ENCODE results near the gene RASGRF2. TPM values are rescaled to one million over a fixed set of nuclear protein-coding genes. Genes with fewer than 3 reads are reported as not detected.

Gene RASGRF2
- total and polyA plus RNA-seq, 7 experiments from 2014 or later: 9.8 to 55.2 (median 30.9) TPM

GRCh38 chr5:80986382-80986781 is 26.2 kb downstream of the RASGRF2 start:
- POLR2A ChIA-PET: interaction anchor here (0.5 to 2.7 kb wide), 7 partner anchors 9 to 29 kb away, joined by 3 to 20 read pairs (median 3); no protein-coding TSS in a partner anchor
- CTCF ChIA-PET: interaction anchor here (1.2 to 2.1 kb wide), 2 partner anchors 9 to 26 kb away, joined by 3 to 7 read pairs; partner anchors contain the start of gene RASGRF2
- peaks cover 36 to 90% (median 85%) of the 10 kb centered on the region in 7 donors for H3K4me1 Mint-ChIP-seq
- DNase-seq (no peak), ATAC-seq (no peak)
- Histone ChIP-seq H3K36me3 (ENCODE audit: control insufficient read depth in 2 of 3, insufficient read depth in 3 of 3, low read length in 3 of 3) (no peaks in the 10 kb centered on the region), H3K4me1 (ENCODE audit: control insufficient read depth in 2 of 2, insufficient read depth in 2 of 2, low read length in 2 of 2) (peaks cover 3 to 43% of the 10 kb centered on the region in 2 donors), H3K4me3 (ENCODE audit: low read length) (no peak overlapping the region), H3K9me3 (ENCODE audit: control insufficient read depth in 2 of 3, low read length in 3 of 3) (no peaks in the 10 kb centered on the region), H3K27ac (ENCODE audit: low read depth, low read length) (no peak overlapping the region), H3K27me3 (ENCODE audit: control insufficient read depth in 2 of 2, insufficient read depth in 2 of 2, low read length in 2 of 2) (no peaks in the 10 kb centered on the region)
- peak overlapping the region in 8 of 9 donors; percentile 6 to 83 (median 19) for H3K27ac Mint-ChIP-seq
- H3K4me3 Mint-ChIP-seq: peak overlapping the region in 5 of 10 donors; percentile 3 to 46 (median 24)
- H3K9me3 Mint-ChIP-seq: no peaks in the 10 kb centered on the region
- intact Hi-C loops (cut with micrococcal nuclease): no loop called here
- H3K27me3 Mint-ChIP-seq: no peaks in the 10 kb centered on the region
- peaks cover 0 to 19% (median 4%) of the 10 kb centered on the region in 5 donors for H3K36me3 Mint-ChIP-seq

- Mint-ChIP-seq H3K4me3 (peak overlapping the region in 3 of 10 donors; percentile 22 to 49 (median 46)), H3K27me3 (no peaks in the 10 kb centered on the region), H3K36me3 (peaks cover 0 to 16% (median 3%) of the 10 kb centered on the region in 5 donors), H3K4me1 (peaks cover 36 to 90% (median 84%) of the 10 kb centered on the region in 7 donors), H3K27ac (peak overlapping the region in 7 of 9 donors; percentile 6 to 83 (median 49)), H3K9me3 (no peaks in the 10 kb centered on the region)
- ChIA-PET CTCF (interaction anchor here (1.1 to 2.1 kb wide), 3 partner anchors 8 to 27 kb away, joined by 3 to 7 read pairs (median 6); partner anchors contain the start of gene RASGRF2), POLR2A (interaction anchor here (0.6 to 2.7 kb wide), 8 partner anchors 8 to 107 kb away, joined by 3 to 20 read pairs (median 3); no protein-coding TSS in a partner anchor)
- H3K9me3 ChIP-seq (ENCODE audit: control insufficient read depth in 2 of 3, low read length in 3 of 3): no peaks in the 10 kb centered on the region
- H3K4me3 ChIP-seq (ENCODE audit: low read length): no peak overlapping the region
- intact Hi-C loops (cut with micrococcal nuclease): loop anchor here in 1 of 2 donors (1.0 kb wide), 1 partner anchor 8 kb away; no protein-coding TSS in a partner anchor
- no peaks in the 10 kb centered on the region for H3K36me3 ChIP-seq (ENCODE audit: control insufficient read depth in 2 of 3, insufficient read depth in 3 of 3, low read length in 3 of 3)
- peak overlapping the region; percentile 10 for H3K27ac ChIP-seq (ENCODE audit: low read depth, low read length)
- H3K27me3 ChIP-seq (ENCODE audit: control insufficient read depth in 2 of 2, insufficient read depth in 2 of 2, low read length in 2 of 2): no peaks in the 10 kb centered on the region
- peaks cover 3 to 46% of the 10 kb centered on the region in 2 donors for H3K4me1 ChIP-seq (ENCODE audit: control insufficient read depth in 2 of 2, insufficient read depth in 2 of 2, low read length in 2 of 2)
- ATAC-seq (no peak), DNase-seq (no peak)
These were observed 27.1 kb downstream of the RASGRF2 start for GRCh38 chr5:80987078-80987766.

DNA sequence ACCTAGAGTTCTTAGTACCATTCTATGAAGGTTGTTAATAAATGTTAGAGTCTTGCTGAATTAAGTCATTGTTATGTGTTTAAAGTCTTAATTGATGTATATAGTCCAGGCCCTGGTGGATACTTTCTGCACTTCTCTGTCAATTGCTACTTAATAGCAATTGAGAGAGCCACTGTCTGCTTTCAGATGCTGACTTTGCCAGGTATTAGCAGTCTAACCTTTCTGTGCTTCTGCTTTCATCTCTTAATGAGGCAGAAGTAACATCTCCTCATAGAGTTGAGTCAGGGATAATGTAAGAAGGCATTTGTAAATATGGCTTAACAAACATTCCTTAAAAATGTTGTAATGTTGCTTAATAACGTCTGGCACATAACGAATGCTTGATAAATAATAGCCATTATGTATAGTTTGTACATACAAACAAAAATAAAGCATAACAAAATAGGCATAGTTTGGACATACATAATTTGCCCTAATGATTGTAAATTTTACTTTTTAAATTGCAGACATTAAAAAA is 28.3 kb downstream of the RASGRF2 start:
- Mint-ChIP-seq H3K4me1 (peaks cover 35 to 92% (median 88%) of the 10 kb centered on the region in 7 donors), H3K4me3 (peak overlapping the region in 6 of 10 donors; percentile 13 to 49 (median 28)), H3K36me3 (peaks cover 0 to 10% (median 0%) of the 10 kb centered on the region in 5 donors), H3K9me3 (no peaks in the 10 kb centered on the region), H3K27ac (peak overlapping the region in 6 of 9 donors; percentile 16 to 70 (median 48)), H3K27me3 (no peaks in the 10 kb centered on the region)
- ChIA-PET CTCF (no interaction called here), POLR2A (no interaction called here)
- H3K4me1 ChIP-seq (ENCODE audit: control insufficient read depth in 2 of 2, insufficient read depth in 2 of 2, low read length in 2 of 2): peaks cover 3 to 56% of the 10 kb centered on the region in 2 donors
- no peaks in the 10 kb centered on the region for H3K9me3 ChIP-seq (ENCODE audit: control insufficient read depth in 2 of 3, low read length in 3 of 3)
- no peaks in the 10 kb centered on the region for H3K27me3 ChIP-seq (ENCODE audit: control insufficient read depth in 2 of 2, insufficient read depth in 2 of 2, low read length in 2 of 2)
- H3K27ac ChIP-seq (ENCODE audit: low read depth, low read length): no peak overlapping the region
- no peaks in the 10 kb centered on the region for H3K36me3 ChIP-seq (ENCODE audit: control insufficient read depth in 2 of 3, insufficient read depth in 3 of 3, low read length in 3 of 3)
- DNase-seq (no peak), ATAC-seq (no peak)
- intact Hi-C loops (cut with micrococcal nuclease): loop anchor here in 1 of 2 donors (1.0 kb wide), 1 partner anchor 10 kb away; no protein-coding TSS in a partner anchor
- H3K4me3 ChIP-seq (ENCODE audit: low read length): no peak overlapping the region

DNA sequence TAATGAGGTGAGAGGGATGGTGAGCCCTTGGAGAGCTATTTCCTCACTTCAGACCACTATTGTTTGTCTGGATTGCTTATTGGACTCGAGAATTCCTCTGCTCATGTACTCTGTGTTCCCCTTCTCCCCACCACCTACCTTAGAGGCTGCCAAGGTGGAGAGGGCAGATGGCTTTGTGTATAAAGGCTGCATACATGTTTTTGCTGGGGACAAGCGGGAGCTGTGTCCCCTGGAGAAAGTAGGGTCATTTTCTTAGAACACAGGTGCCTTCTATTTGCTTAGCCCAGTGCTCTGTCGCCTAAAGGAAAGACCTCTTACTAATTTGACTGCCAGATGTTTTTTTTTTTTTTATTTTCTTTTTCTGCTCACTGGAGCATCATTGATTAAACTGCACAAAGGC is 29.7 kb downstream of the RASGRF2 start:
- no peak for DNase-seq
- peaks cover 0 to 14% (median 5%) of the 10 kb centered on the region in 5 donors for H3K36me3 Mint-ChIP-seq
- no peak overlapping the region for H3K4me3 Mint-ChIP-seq
- H3K4me3 ChIP-seq (ENCODE audit: low read length): no peak overlapping the region
- H3K9me3 ChIP-seq (ENCODE audit: control insufficient read depth in 2 of 3, low read length in 3 of 3): no peaks in the 10 kb centered on the region
- intact Hi-C loops (cut with micrococcal nuclease): no loop called here
- no peak for ATAC-seq
- H3K4me1 Mint-ChIP-seq: peaks cover 40 to 92% (median 89%) of the 10 kb centered on the region in 7 donors
- no peaks in the 10 kb centered on the region for H3K27me3 ChIP-seq (ENCODE audit: control insufficient read depth in 2 of 2, insufficient read depth in 2 of 2, low read length in 2 of 2)
- no peaks in the 10 kb centered on the region for H3K36me3 ChIP-seq (ENCODE audit: control insufficient read depth in 2 of 3, insufficient read depth in 3 of 3, low read length in 3 of 3)
- no peaks in the 10 kb centered on the region for H3K9me3 Mint-ChIP-seq
- peak overlapping the region in 1 of 9 donors; percentile 54 for H3K27ac Mint-ChIP-seq
- POLR2A ChIA-PET: interaction anchor here (0.8 to 1.0 kb wide), 2 partner anchors 18 to 29 kb away, joined by 3 read pairs; no protein-coding TSS in a partner anchor
- CTCF ChIA-PET: interaction anchor here (1.6 kb wide), 1 partner anchor 17 kb away, joined by 3 read pairs; no protein-coding TSS in a partner anchor
- H3K4me1 ChIP-seq (ENCODE audit: control insufficient read depth in 2 of 2, insufficient read depth in 2 of 2, low read length in 2 of 2): peaks cover 3 to 60% of the 10 kb centered on the region in 2 donors
- H3K27me3 Mint-ChIP-seq: no peaks in the 10 kb centered on the region
- H3K27ac ChIP-seq (ENCODE audit: low read depth, low read length): no peak overlapping the region

- Histone ChIP-seq H3K27ac (ENCODE audit: low read depth, low read length) (no peak overlapping the region), H3K27me3 (ENCODE audit: control insufficient read depth in 2 of 2, insufficient read depth in 2 of 2, low read length in 2 of 2) (no peaks in the 10 kb centered on the region), H3K9me3 (ENCODE audit: control insufficient read depth in 2 of 3, low read length in 3 of 3) (no peaks in the 10 kb centered on the region), H3K4me3 (ENCODE audit: low read length) (no peak overlapping the region), H3K4me1 (ENCODE audit: control insufficient read depth in 2 of 2, insufficient read depth in 2 of 2, low read length in 2 of 2) (peaks cover 2 to 57% of the 10 kb centered on the region in 2 donors), H3K36me3 (ENCODE audit: control insufficient read depth in 2 of 3, insufficient read depth in 3 of 3, low read length in 3 of 3) (no peaks in the 10 kb centered on the region)
- Mint-ChIP-seq H3K4me1 (peaks cover 37 to 91% (median 85%) of the 10 kb centered on the region in 7 donors), H3K27me3 (no peaks in the 10 kb centered on the region), H3K36me3 (peaks cover 0 to 14% (median 6%) of the 10 kb centered on the region in 5 donors), H3K27ac (peak overlapping the region in 2 of 9 donors; percentile 51 to 54), H3K4me3 (peak overlapping the region in 3 of 10 donors; percentile 7 to 34 (median 24)), H3K9me3 (no peaks in the 10 kb centered on the region)
- ChIA-PET CTCF (interaction anchor here (1.6 kb wide), 1 partner anchor 17 kb away, joined by 3 read pairs; no protein-coding TSS in a partner anchor), POLR2A (interaction anchor here (1.5 kb wide), 1 partner anchor 18 kb away, joined by 3 read pairs; no protein-coding TSS in a partner anchor)
- DNase-seq (no peak), ATAC-seq (no peak)
- intact Hi-C loops (cut with micrococcal nuclease): no loop called here
These were observed 30.4 kb downstream of the RASGRF2 start for GRCh38 chr5:80990527-80990926.

- H3K27ac Mint-ChIP-seq: peak overlapping the region in 1 of 9 donors; percentile 54
- CTCF ChIA-PET: no interaction called here
- intact Hi-C loops (cut with micrococcal nuclease): no loop called here
These were observed 30.8 kb downstream of the RASGRF2 start for GRCh38 chr5:80990971-80991370.

More at GRCh38 chr5:80990971-80991370, 30.8 kb downstream of the RASGRF2 start:
- H3K27me3 ChIP-seq (ENCODE audit: control insufficient read depth in 2 of 2, insufficient read depth in 2 of 2, low read length in 2 of 2): no peaks in the 10 kb centered on the region
- POLR2A ChIA-PET: interaction anchor here (1.5 kb wide), 1 partner anchor 17 kb away, joined by 3 read pairs; no protein-coding TSS in a partner anchor
- peak overlapping the region in 3 of 10 donors; percentile 7 to 24 (median 18) for H3K4me3 Mint-ChIP-seq
- DNase-seq (no peak), ATAC-seq (no peak)
- H3K9me3 ChIP-seq (ENCODE audit: control insufficient read depth in 2 of 3, low read length in 3 of 3): no peaks in the 10 kb centered on the region
- H3K27ac ChIP-seq (ENCODE audit: low read depth, low read length): no peak overlapping the region
- H3K9me3 Mint-ChIP-seq: no peaks in the 10 kb centered on the region
- no peak overlapping the region for H3K4me3 ChIP-seq (ENCODE audit: low read length)
- no peaks in the 10 kb centered on the region for H3K27me3 Mint-ChIP-seq
- H3K4me1 Mint-ChIP-seq: peaks cover 34 to 91% (median 85%) of the 10 kb centered on the region in 7 donors
- H3K36me3 ChIP-seq (ENCODE audit: control insufficient read depth in 2 of 3, insufficient read depth in 3 of 3, low read length in 3 of 3): no peaks in the 10 kb centered on the region
- peaks cover 0 to 55% of the 10 kb centered on the region in 2 donors for H3K4me1 ChIP-seq (ENCODE audit: control insufficient read depth in 2 of 2, insufficient read depth in 2 of 2, low read length in 2 of 2)
- peaks cover 0 to 14% (median 6%) of the 10 kb centered on the region in 5 donors for H3K36me3 Mint-ChIP-seq

Measured in naive thymus-derived CD4-positive, alpha-beta T cell (primary cell).